Loucy (cell line): ENCODE data around the gene SH3PXD2A.

ENCODE experiments used
- CTCF ChIP-seq: fragments of 200-600 bp; sonication (generic); conservative IDR thresholded peaks from 2 replicates; pipeline ENCODE4 v1.5.1; 2014; ENCODE audit warnings: mild to moderate bottlenecking, antibody characterized with exemption, low read length
- EZH2phosphoT487 ChIP-seq: fragments of 200-600 bp; IDR thresholded peaks from 2 replicates; pipeline ENCODE4 v1.6.1; 2018; ENCODE audit warnings: antibody characterized with exemption, mild to moderate bottlenecking, moderate library complexity, borderline replicate concordance

- TF ChIP-seq CTCF (no peak), EZH2phosphoT487 (no peak)
These were observed 43.4 kb downstream of the SH3PXD2A start for GRCh38 chr10:103812004-103812403.
